ENCODE data around the gene PARP15.
"Not testable (repeated sequence)": the region's sequence is repeated elsewhere in the genome, so short reads cannot be mapped to it uniquely, and the experiment has no call there.

The PARP15 gene

GRCh38 chr3:122674339-122674738 lies 96.9 kb downstream of the PARP15 start:
- DNase-seq = no peak

GRCh38 chr3:122676759-122677158 lies 99.3 kb downstream of the PARP15 start:
- no peak for DNase-seq

DNA sequence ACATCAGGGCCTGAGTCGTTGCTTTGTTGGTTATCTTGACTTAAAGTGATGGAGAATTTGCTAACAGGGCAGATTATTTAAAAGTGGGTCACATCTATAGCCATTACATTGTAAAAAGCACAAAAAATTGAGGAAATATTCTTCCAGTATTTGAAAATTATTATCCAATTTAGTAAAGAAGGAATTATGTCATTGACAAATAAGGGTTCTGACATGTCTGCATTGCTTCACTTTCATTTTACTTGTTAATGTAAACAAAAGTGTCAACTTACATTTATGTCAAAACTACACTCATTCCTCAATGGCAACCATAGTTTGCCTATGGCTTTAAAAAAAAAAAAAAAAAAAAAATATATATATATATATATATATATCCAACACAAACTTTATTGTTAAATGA lies 99.8 kb downstream of the PARP15 start:
- no peak for DNase-seq

GRCh38 chr3:122678506-122678905 lies 101.1 kb downstream of the PARP15 start:
- no peak for DNase-seq

DNA sequence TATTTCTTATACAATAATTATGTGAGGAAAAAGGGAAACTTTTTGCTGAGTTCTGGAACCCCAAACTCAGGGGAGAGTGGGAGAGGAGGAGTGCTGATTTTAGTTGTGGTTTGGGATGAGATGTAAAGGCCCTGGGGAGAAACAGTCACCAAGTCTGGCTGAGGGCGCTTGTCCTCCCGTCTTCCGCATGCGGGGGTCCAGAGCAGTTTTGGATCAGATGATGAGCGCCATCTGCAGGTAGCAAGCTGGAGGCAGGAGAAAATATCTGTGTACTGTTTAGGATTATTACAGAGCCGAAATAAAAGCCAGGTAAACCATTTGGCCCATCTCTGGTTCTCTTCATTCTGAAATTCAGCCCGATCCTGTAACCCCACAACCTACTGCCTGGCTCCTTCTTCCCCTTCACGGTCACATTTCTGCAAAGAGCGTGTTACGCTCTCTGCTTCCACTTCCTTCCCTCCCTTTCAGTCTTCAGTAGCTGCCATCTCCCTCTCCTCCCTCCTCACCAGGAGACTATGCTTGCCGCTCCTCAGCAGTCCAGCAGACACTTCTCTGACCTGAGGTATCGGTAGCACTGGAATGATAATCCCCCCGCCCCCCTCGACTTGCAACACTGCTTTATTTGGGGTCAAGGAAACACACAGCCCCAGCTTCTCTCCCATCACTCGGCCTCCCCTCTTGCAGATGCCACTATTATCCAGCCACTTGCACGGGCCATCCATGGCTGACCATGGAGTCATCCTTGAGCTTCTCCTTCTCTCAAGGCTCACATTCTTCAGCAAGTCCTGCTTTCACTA lies 101.8 kb downstream of the PARP15 start:
- peak; percentile 80 to 90 (median 81) for DNase-seq

GRCh38 chr3:122679882-122680474 lies 102.5 kb downstream of the PARP15 start:
- peak; percentile 62 to 75 (median 71) for DNase-seq

- DNase-seq = peak; percentile 60 to 73 (median 69)
Measured at GRCh38 chr3:122680475-122681283, 103.2 kb downstream of the PARP15 start, which contains the start of gene PARP14. Gene PARP14, plus strand, starts transcription at chr3:122680839. Its CDS starts 45 bp downstream, at chr3:122680884.

- no peak for DNase-seq
Measured at GRCh38 chr3:122681284-122681973, 104.0 kb downstream of the PARP15 start.

GRCh38 chr3:122681974-122682409 lies 104.5 kb downstream of the PARP15 start:
- DNase-seq = no peak

GRCh38 chr3:122682778-122683411 lies 105.4 kb downstream of the PARP15 start:
- DNase-seq = not testable (repeated sequence)

- no peak for DNase-seq
Measured at GRCh38 chr3:122687298-122687697, 109.8 kb downstream of the PARP15 start.

Measured in NCI-H1417 (cell line).